ENCODE data around the gene PAK4. TPM values are rescaled to one million over a fixed set of nuclear protein-coding genes. Genes with fewer than 3 reads are reported as not detected.

PAK4 gene
- total RNA-seq, 1 experiment from 2014 or later = 90.1 TPM

- TF ChIP-seq JUND (IDR thresholded peaks at IDR 0.05) (no peak), FOSL1 (IDR thresholded peaks at IDR 0.05; ENCODE audit: low read depth) (no peak), SP1 (IDR thresholded peaks at IDR 0.05; ENCODE audit: low read depth) (no peak), ELF1 (IDR thresholded peaks at IDR 0.05; ENCODE audit: borderline replicate concordance, low read depth) (no peak), POLR2A (IDR thresholded peaks at IDR 0.05; ENCODE audit: borderline replicate concordance, extremely low read depth, insufficient read depth, insufficient read length) (no peak), POLR2AphosphoS5 (IDR thresholded peaks at IDR 0.05; ENCODE audit: low read depth, low read length) (no peak), CBX3 (IDR thresholded peaks at IDR 0.05; ENCODE audit: low read depth) (no peak)
Measured at GRCh38 chr19:39098365-39099269, 27.0 kb upstream of the PAK4 start (continued).

GRCh38 chr19:39099341-39099740, 26.2 kb upstream of the PAK4 start:
- ATAC-seq (no peak), DNase-seq (ENCODE audit: low read depth, low spot score) (no peak)
- H3K36me3 ChIP-seq (ENCODE audit: control insufficient read depth in 1 of 2, insufficient read depth in 2 of 2, low read length in 2 of 2) = no peaks in the 10 kb centered on the region
- no peaks in the 10 kb centered on the region for H4K20me1 ChIP-seq (ENCODE audit: insufficient read depth)
- intact Hi-C loops (cut with micrococcal nuclease) = no loop called here
- no peak overlapping the region for H2AFZ ChIP-seq (ENCODE audit: low read depth, low read length, poor library complexity, severe bottlenecking)
- H3K27me3 ChIP-seq (ENCODE audit: insufficient read depth, low read length) = no peaks in the 10 kb centered on the region
- H3K4me2 ChIP-seq (ENCODE audit: low read length) = no peak overlapping the region
- no peaks in the 10 kb centered on the region for H3K9me3 ChIP-seq (ENCODE audit: control insufficient read depth in 1 of 2, insufficient read depth in 1 of 2, low read depth in 1 of 2, low read length in 2 of 2)
- H3K9ac ChIP-seq (ENCODE audit: low read length) = no peak overlapping the region
- ChIA-PET POLR2A (no interaction called here), CTCF (no interaction called here), RAD21 (ENCODE audit: low non-redundant PET in 1 of 2, low total read pairs in 2 of 2, uncharacterized antibody in 2 of 2, unreplicated experiment in 2 of 2) (no interaction called here)
- no peaks in the 10 kb centered on the region for H3K9me2 ChIP-seq (ENCODE audit: insufficient read depth)
- TF ChIP-seq CEBPB (IDR thresholded peaks at IDR 0.05; ENCODE audit: low read depth) (no peak), CTCF (IDR thresholded peaks at IDR 0.05 in 2 of 3, conservative IDR thresholded peaks at IDR 0.05 in 1 of 3; ENCODE audit: borderline replicate concordance in 1 of 3, insufficient read depth in 1 of 3, low read depth in 2 of 3, low read length in 2 of 3) (no peak), ZFX (IDR thresholded peaks at IDR 0.05) (no peak), RAD21 (IDR thresholded peaks at IDR 0.05; ENCODE audit: low read depth) (no peak), REST (IDR thresholded peaks at IDR 0.05; ENCODE audit: low read depth) (no peak), EZH2phosphoT487 (IDR thresholded peaks at IDR 0.05; ENCODE audit: borderline replicate concordance) (no peak), CBX3 (IDR thresholded peaks at IDR 0.05; ENCODE audit: low read depth) (no peak), SIN3A (IDR thresholded peaks at IDR 0.05; ENCODE audit: low read depth) (no peak), ATF3 (IDR thresholded peaks at IDR 0.05) (no peak), ZBTB33 (IDR thresholded peaks at IDR 0.05; ENCODE audit: extremely low read depth, insufficient replicate concordance, low read length) (no peak), FOSL1 (IDR thresholded peaks at IDR 0.05; ENCODE audit: low read depth) (no peak), MAX (IDR thresholded peaks at IDR 0.05) (no peak), ELF1 (IDR thresholded peaks at IDR 0.05; ENCODE audit: borderline replicate concordance, low read depth) (no peak)
- no peak overlapping the region for H3K27ac ChIP-seq (ENCODE audit: low read depth, low read length)
- no peak overlapping the region for H3K4me3 ChIP-seq (replicated peaks in 1 of 2; ENCODE audit: low read depth in 1 of 2, low read length in 2 of 2)
- no peaks in the 10 kb centered on the region for H3K79me2 ChIP-seq (ENCODE audit: insufficient read depth, low read length)
- H3K4me1 ChIP-seq (ENCODE audit: control insufficient read depth in 1 of 2, insufficient read depth in 2 of 2, low read length in 2 of 2) = no peaks in the 10 kb centered on the region
- no TSS peak for BruUV-seq (replicated peaks)
